ENCODE measurements around the gene STYX.

The STYX gene

DNA sequence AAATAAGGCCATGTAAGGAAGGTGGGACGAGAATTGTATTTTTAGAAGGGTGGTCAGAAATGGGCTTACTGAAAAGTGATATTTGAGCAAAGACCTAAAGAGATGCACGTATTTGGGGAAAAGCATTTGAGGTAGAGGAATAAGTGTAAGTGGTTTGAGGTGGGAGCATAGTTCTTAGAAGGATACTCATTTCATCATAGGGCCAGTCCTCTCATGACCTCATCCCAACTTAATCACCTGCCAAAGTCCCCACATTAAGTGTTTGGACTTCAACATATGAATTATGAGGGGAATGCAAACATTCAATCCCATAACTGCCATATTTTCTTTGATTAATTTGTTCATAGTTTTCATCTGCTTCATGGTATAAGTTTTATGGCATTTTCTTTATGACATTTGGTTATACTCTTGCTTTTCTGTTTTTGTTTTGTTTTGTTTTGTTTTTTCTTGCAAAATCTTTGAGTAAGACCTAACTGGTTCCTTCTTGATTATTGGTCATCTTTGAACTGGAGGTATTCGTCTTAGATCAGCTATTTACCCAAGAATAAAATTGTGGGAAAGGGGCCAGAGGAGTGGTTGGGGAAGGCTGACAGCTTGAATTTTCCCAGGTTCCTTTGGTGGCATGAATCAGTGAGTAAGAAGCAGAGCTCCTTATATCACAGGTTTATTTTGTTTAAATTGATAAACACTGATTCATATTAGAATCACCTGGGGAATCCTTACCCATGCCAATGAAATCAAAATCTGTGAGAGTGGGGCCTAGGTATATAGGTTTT, 37.3 kb downstream of the STYX start:
- no peak overlapping the region for H3K4me2 ChIP-seq
- H3K36me3 ChIP-seq = peaks cover 67 to 99% (median 77%) of the 10 kb centered on the region in 11 experiments
- peaks cover 0 to 16% (median 10%) of the 10 kb centered on the region in 10 experiments; a peak in 10 of 20 replicates for H3K4me1 ChIP-seq
- H3K9ac ChIP-seq = no peak overlapping the region
- no peaks in the 10 kb centered on the region; a peak in 1 of 22 replicates for H4K20me1 ChIP-seq
- H3K27ac ChIP-seq = no peak overlapping the region
- no peaks in the 10 kb centered on the region for H3K27me3 ChIP-seq
- H3K9me3 ChIP-seq (replicated peaks in 1 of 11) = no peaks in the 10 kb centered on the region
- TF ChIP-seq Cebpa-rat (IDR thresholded peaks at IDR 0.05) = no peak
- H3K4me3 ChIP-seq = no peak overlapping the region

DNA sequence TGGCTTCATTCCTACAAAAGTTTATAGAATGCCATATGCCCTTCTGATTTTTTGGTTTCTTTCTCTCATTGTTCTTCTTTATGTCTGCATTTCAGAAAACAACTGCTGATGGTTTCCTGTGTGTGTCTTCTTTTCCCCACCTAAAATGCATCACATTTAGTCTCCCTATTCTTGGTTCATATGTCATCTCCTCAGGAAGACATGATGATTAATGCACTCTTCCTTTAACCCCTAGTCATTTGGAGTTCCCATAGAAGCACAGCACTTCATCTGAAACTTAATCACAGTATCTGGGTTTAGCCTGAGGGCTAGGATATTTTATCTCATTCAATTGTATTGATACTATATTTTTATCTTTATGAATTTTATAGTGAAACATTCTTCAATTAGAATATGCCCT, 39.9 kb downstream of the STYX start:
- Histone ChIP-seq H3K4me2 (peak overlapping the region in 4 of 11 experiments; percentile 5 to 27 (median 22); a peak in 6 of 22 replicates), H3K9me3 (replicated peaks in 1 of 11) (no peaks in the 10 kb centered on the region), H3K4me3 (no peak overlapping the region), H3K27me3 (no peaks in the 10 kb centered on the region), H3K36me3 (peaks cover 68 to 100% (median 83%) of the 10 kb centered on the region in 11 experiments), H3K4me1 (peaks cover 0 to 16% (median 10%) of the 10 kb centered on the region in 10 experiments; a peak in 10 of 20 replicates), H3K27ac (no peak overlapping the region), H3K9ac (no peak overlapping the region), H4K20me1 (no peaks in the 10 kb centered on the region; a peak in 1 of 22 replicates)
- no peak for TF ChIP-seq Cebpa-rat (IDR thresholded peaks at IDR 0.05)

DNA sequence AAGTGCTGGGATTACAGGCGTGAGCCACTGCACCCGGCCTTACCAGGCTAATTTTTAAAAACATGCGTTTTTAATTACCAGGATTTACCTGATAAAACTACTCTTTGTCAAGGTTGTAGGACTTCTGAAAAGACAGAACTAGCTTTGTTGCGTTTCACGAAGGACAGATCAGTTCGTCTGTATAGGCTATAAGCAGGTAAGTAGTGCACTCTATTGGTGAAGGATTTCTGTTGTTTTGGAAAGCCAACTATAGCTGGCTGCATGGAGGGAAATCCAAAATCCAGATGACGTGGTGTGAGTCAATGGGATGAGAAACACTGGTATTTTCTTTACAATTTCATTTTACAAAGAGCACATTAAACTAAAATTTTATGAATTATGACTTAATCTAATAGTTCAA, 46.9 kb downstream of the STYX start:
- Histone ChIP-seq H3K27me3 (no peaks in the 10 kb centered on the region), H3K27ac (no peak overlapping the region), H3K36me3 (peaks cover 56 to 98% (median 86%) of the 10 kb centered on the region in 11 experiments)

DNA sequence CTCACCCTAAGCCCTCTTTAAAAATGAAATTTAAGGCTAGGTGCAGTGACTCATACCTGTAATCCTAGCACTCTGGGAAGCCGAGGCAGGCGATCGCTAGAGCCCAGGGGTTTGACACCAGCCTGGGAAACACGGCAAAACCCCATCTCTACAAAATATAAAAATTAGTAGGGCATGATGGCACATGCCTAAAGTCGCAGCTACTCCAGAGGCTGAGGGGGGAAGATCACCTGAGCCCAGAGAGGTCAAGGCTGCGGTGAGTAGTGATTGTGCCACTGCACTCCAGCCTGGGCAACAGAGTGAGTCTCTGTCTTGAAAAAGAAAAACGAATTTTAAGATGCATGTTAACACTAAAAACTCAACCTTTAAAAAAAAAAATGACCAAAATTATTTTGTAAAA, 48.7 kb downstream of the STYX start:
- no peak for TF ChIP-seq Cebpa-rat (IDR thresholded peaks at IDR 0.05)
- Histone ChIP-seq H4K20me1 (peaks cover 0 to 13% (median 0%) of the 10 kb centered on the region in 11 experiments; a peak in 5 of 22 replicates), H3K9ac (no peak overlapping the region), H3K27me3 (no peaks in the 10 kb centered on the region), H3K4me2 (no peak overlapping the region), H3K27ac (no peak overlapping the region), H3K9me3 (replicated peaks in 1 of 11) (no peaks in the 10 kb centered on the region), H3K36me3 (peaks cover 44 to 100% (median 87%) of the 10 kb centered on the region in 11 experiments), H3K4me1 (peaks cover 0 to 11% (median 0%) of the 10 kb centered on the region in 10 experiments; a peak in 4 of 20 replicates), H3K4me3 (no peak overlapping the region)

More for the DNA sequence above, 46.9 kb downstream of the STYX start:
- H3K9me3 ChIP-seq (replicated peaks in 1 of 11) = no peaks in the 10 kb centered on the region
- no peak overlapping the region for H3K4me3 ChIP-seq
- H3K9ac ChIP-seq = no peak overlapping the region
- TF ChIP-seq Cebpa-rat (IDR thresholded peaks at IDR 0.05) = no peak
- H4K20me1 ChIP-seq = peaks cover 0 to 6% (median 0%) of the 10 kb centered on the region in 11 experiments; a peak in 2 of 22 replicates
- H3K4me2 ChIP-seq = no peak overlapping the region
- no peaks in the 10 kb centered on the region for H3K4me1 ChIP-seq

DNA sequence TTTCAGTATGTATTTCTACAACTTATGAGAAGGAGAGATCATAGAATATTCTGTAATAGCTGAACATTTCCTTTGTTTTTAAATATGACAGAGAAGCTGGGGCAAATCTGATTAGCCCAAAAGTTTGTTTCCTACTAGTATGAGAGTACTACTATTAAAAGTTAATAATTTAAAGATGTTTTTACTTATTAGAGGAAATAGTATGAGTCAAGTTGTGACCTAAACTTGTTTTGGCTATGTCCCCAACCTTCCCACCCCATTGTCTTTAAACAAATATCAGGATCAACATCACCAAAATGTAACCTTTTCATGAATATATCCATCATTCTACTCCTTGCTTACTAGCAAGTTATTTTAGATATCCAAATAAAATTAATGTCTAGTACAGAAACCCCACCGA, 50.9 kb downstream of the STYX start:
- peaks cover 0 to 30% (median 0%) of the 10 kb centered on the region in 11 experiments; a peak in 7 of 22 replicates for H4K20me1 ChIP-seq
- TF ChIP-seq Cebpa-rat (IDR thresholded peaks at IDR 0.05) = no peak
- no peaks in the 10 kb centered on the region for H3K27me3 ChIP-seq
- H3K9me3 ChIP-seq (replicated peaks in 1 of 11) = no peaks in the 10 kb centered on the region
- no peak overlapping the region for H3K4me2 ChIP-seq
- H3K36me3 ChIP-seq = peaks cover 28 to 96% (median 78%) of the 10 kb centered on the region in 11 experiments
- no peak overlapping the region for H3K27ac ChIP-seq
- H3K4me1 ChIP-seq = peaks cover 0 to 13% (median 0%) of the 10 kb centered on the region in 10 experiments; a peak in 4 of 20 replicates
- no peak overlapping the region for H3K4me3 ChIP-seq
- no peak overlapping the region for H3K9ac ChIP-seq

DNA sequence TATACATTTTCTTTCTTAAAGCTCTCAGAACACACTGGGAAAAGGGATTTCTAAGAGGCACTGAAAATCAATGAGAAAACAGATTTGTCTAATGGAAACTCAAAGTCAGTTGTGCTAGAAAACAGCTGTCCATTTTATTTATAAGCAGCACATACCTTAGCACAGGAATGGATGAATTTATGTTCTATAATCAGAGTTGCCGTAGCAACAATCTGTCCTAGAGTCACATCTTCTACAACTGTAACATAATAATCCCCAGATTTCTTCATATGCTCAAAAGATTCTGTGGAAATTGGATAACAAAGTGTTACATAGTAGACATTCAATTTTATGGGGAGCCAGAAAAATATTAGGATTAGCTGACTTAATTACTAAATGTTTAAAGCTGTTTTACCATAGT, 51.7 kb downstream of the STYX start:
- Histone ChIP-seq H3K27me3 (no peaks in the 10 kb centered on the region), H3K9me3 (replicated peaks in 1 of 11) (no peaks in the 10 kb centered on the region), H3K36me3 (peaks cover 20 to 96% (median 70%) of the 10 kb centered on the region in 11 experiments), H3K9ac (no peak overlapping the region), H4K20me1 (peaks cover 0 to 37% (median 0%) of the 10 kb centered on the region in 11 experiments; a peak in 7 of 22 replicates), H3K4me2 (no peak overlapping the region), H3K4me1 (peaks cover 0 to 13% (median 0%) of the 10 kb centered on the region in 10 experiments; a peak in 4 of 20 replicates), H3K4me3 (no peak overlapping the region), H3K27ac (no peak overlapping the region)
- no peak for TF ChIP-seq Cebpa-rat (IDR thresholded peaks at IDR 0.05)

DNA sequence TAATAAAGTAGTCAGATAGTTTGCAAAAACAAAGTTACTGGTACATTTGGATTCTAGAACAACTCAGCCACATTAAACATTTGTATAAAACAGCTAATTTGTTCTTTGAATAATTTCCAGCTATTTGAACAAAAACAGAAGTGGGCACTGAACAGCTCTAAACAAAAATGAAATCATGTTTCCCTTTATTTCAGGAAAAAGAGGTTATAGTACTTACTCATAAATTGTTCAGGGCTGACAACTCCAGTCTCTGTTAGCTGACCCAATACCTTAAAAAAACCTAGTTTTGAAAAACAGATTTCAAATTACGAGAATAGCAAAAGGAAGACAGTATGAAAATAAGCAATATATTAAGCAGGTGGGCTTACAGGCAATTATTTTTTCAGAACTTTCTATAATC, 53.2 kb downstream of the STYX start:
- H3K36me3 ChIP-seq = peaks cover 6 to 96% (median 56%) of the 10 kb centered on the region in 11 experiments; a peak in 21 of 22 replicates
- H3K4me1 ChIP-seq = peaks cover 0 to 20% (median 3%) of the 10 kb centered on the region in 10 experiments; a peak in 7 of 20 replicates
- no peak overlapping the region; a peak in 1 of 22 replicates for H3K27ac ChIP-seq
- peaks cover 0 to 53% (median 5%) of the 10 kb centered on the region in 11 experiments; a peak in 9 of 22 replicates for H4K20me1 ChIP-seq
- no peak overlapping the region for H3K4me3 ChIP-seq
- H3K9ac ChIP-seq = no peak overlapping the region
- H3K27me3 ChIP-seq = no peaks in the 10 kb centered on the region
- TF ChIP-seq Cebpa-rat (IDR thresholded peaks at IDR 0.05) = no peak
- H3K9me3 ChIP-seq (replicated peaks in 1 of 11) = no peaks in the 10 kb centered on the region
- H3K4me2 ChIP-seq = peak overlapping the region in 2 of 11 experiments; percentile 3 to 23; a peak in 1 of 22 replicates

DNA sequence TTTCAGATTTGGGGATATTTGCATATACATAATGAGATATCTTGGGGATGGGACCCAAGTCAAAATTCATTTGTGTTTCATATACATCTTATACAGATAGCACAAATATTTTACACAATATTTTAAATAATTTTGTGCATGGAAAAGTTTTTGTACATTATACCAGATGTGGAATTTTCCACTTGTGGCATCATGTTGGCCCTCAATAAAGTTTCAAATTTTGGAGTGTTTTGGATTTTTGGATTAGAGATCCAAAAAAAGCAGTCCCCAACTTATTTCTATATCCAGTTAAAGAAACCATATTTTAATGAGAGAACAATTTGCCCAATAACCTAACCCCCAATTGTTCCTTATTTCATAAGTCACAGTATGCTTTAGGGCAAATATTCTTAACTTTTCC, 56.9 kb downstream of the STYX start:
- TF ChIP-seq Cebpa-rat (IDR thresholded peaks at IDR 0.05) = no peak
- H3K9ac ChIP-seq = no peak overlapping the region
- H3K9me3 ChIP-seq (replicated peaks in 1 of 11) = no peaks in the 10 kb centered on the region
- H3K4me3 ChIP-seq = no peak overlapping the region
- H3K4me1 ChIP-seq = peaks cover 20 to 40% (median 27%) of the 10 kb centered on the region in 10 experiments
- H3K4me2 ChIP-seq = no peak overlapping the region
- H4K20me1 ChIP-seq = peaks cover 0 to 74% (median 6%) of the 10 kb centered on the region in 11 experiments; a peak in 8 of 22 replicates
- H3K27ac ChIP-seq = no peak overlapping the region
- H3K27me3 ChIP-seq = no peaks in the 10 kb centered on the region
- peaks cover 0 to 61% (median 20%) of the 10 kb centered on the region in 11 experiments; a peak in 16 of 22 replicates for H3K36me3 ChIP-seq

DNA sequence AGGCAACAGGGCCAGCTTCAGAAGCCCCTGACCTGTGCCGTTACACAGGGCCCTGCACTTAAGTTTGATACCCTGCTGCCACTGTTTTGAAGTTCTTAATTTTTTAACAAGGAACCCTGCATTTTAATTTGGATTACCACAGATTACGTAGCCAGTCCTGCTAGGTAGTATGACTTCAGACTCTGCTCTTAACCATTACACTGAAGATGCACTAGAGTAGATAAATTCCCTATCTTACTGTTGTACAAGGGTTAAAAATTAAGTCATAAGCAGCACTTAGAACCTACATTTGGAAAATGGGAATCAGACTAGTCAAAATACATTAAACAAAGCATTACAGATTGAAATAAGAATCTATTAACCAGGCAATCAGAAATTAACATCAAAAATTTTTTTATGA, 59.2 kb downstream of the STYX start:
- Histone ChIP-seq H3K9me3 (replicated peaks in 1 of 11) (no peaks in the 10 kb centered on the region), H3K4me3 (peak overlapping the region in 7 of 10 experiments; percentile 76 to 90 (median 82); a peak in 9 of 20 replicates), H3K9ac (peak overlapping the region in 5 of 11 experiments; percentile 5 to 86 (median 11); a peak in 4 of 22 replicates), H3K27me3 (no peaks in the 10 kb centered on the region), H4K20me1 (peaks cover 0 to 59% (median 6%) of the 10 kb centered on the region in 11 experiments; a peak in 8 of 22 replicates), H3K27ac (no peak overlapping the region), H3K4me2 (peak overlapping the region; percentile 78 to 98 (median 90)), H3K4me1 (peaks cover 25 to 45% (median 28%) of the 10 kb centered on the region in 10 experiments), H3K36me3 (peaks cover 0 to 38% (median 11%) of the 10 kb centered on the region in 11 experiments; a peak in 10 of 22 replicates)
- no peak for TF ChIP-seq Cebpa-rat (IDR thresholded peaks at IDR 0.05)
